IPS DF 4.7 (cell line): Measurements from ENCODE around the gene SETD2.
"Not testable (repeated sequence)": the region's sequence is repeated elsewhere in the genome, so short reads cannot be mapped to it uniquely, and the experiment has no call there.

Experiments used
- DNase-seq: peaks from one replicate; pipeline ENCODE4 v3.0.0-alpha.2; 2013; ENCODE audit warnings: low spot score; ENCODE audit errors: extremely low read depth

Gene SETD2

GRCh38 chr3:47152578-47152977 is 11.3 kb downstream of the SETD2 start:
- no peak for DNase-seq

DNA sequence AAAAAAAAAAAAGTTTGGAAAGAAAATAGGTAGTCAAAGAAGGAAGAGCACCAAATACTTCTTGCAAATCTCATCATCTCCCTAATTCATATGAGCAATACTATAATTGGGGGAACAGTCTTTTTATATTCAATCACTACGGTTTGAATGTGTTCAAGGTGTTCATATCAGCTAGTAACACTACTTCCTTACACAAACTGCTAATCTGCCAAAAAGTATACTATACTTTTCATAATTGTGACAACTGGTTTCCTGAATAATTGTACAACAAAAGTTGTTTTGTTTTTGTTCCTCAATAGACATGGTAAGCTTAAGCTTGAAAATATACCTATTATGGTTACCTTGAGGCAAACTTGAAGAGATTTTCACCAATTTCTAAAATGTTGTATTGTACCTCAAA is 12.1 kb downstream of the SETD2 start:
- DNase-seq: no peak

GRCh38 chr3:47149339-47149933 is 14.5 kb downstream of the SETD2 start:
- no peak for DNase-seq

DNA sequence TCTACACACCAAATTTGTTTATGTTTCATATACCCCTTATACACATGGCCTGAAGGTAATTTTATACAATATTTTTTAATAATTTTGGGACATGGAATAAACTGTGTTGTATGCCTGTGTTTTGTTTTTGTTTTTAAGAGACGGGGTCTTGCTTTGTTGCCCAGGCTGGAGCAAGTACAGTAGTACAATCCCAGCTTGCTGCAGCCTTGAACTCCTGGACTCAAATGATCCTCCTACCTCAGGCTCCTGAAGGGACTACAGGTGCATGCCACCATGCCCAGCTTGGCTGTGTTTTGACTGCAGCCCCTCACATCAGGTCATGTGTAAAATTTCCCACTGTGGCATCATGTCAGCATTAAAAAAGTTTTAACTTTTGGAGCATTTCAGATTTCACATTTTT is 18.6 kb downstream of the SETD2 start:
- no peak for DNase-seq

GRCh38 chr3:47143068-47143467 is 20.8 kb downstream of the SETD2 start:
- no peak for DNase-seq

GRCh38 chr3:47142536-47142935 is 21.4 kb downstream of the SETD2 start:
- not testable (repeated sequence) for DNase-seq

DNA sequence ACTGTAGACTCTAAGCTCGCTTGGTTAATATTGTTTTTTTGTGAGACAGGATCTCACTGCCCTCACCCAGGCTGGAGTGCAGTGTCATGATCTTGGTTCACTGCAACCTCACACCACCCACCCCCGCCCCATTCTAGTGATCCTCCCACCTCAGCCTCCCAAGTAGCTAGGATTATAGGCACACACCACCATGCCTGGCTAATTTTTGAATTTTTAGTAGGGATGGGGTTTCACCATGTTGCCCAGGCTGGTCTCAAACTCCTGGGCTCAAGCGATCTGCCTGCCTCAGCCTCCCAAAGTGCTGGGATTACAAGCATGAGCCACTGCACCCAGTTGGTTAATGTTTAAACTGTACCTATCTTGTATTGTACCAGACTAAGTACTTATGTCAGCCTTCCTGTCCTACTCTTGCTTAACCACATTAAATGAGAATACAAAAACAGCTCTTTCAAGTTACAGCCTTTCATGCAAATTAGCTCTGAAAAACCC is 22.9 kb downstream of the SETD2 start:
- DNase-seq: not testable (repeated sequence)

- not testable (repeated sequence) for DNase-seq
Measured at GRCh38 chr3:47140553-47140952, 23.4 kb downstream of the SETD2 start.

DNA sequence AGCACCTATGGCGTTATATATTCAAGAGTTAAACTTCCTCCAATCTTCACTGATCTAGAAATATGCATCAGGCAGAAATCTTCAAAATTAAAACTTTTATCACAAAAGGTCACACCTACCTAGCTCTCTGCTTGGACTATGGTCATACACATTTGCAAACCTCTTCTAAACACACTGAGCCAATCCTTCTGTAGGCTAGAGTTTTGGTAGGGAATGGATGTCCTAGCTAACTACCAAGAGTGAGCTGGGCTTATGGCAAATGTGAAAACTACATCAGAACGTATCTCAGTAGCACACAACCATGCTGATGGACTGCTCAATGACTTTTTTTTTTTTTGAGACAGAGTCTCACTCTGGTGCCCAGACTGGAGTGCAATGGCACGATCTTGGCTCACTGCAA is 29.6 kb downstream of the SETD2 start:
- DNase-seq: no peak

GRCh38 chr3:47133641-47134040 is 30.3 kb downstream of the SETD2 start:
- DNase-seq: no peak

DNA sequence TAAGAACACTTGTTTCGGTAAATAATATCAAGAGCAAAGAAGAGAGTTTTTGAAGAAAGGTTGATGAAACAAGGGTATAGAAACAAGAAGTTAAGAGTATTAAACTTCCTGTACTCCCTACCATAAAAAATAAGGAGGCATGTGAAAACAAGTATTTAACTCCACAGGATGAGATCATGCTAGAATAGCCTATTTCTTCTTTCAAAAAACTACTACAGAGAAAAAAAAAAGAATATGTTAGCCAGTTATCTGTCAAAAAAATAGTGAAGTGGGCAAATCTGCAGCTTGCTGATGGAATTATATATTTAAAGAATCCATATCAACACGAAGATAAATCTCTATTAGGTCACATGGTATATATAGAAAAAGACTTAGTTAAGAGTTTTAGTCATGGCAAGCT is 33.4 kb downstream of the SETD2 start:
- no peak for DNase-seq

DNA sequence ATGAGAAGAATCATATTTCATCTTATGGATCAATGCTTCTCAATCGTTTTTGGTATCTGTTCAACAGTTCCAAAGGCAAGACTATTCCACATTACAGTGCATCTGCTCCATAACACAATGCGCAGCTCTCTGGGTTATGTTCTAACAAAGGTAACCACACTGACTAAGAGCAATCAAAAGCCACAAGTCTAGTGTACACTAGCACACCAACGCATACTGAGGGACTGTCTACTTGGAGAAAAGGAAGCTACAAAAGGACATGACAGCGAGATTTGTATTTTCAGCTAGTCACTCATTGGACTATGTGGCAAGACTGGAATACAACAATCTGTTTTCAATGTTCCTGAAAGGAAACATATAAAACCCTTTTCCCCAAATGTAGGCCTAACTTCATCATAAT is 35.8 kb downstream of the SETD2 start:
- no peak for DNase-seq

DNA sequence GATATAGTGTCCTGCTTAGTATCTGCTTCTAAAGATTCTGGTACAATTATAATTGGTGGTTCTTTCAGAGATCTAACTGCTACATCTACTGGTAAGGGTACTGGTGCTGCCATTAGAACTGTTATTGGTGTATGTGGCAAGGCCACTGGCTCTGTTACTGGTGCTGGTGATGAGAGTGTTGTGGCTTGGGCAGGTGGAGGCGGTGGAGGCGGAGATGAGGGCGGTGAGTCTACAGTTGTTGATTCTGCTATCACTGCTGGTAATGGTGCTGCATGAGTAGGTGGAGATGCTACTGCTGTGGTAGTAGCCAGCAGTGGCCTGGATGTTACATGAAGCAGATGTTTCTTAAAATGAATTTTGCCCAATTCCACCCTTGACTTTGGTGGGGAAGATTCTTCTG is 40.1 kb downstream of the SETD2 start:
- DNase-seq: no peak

DNA sequence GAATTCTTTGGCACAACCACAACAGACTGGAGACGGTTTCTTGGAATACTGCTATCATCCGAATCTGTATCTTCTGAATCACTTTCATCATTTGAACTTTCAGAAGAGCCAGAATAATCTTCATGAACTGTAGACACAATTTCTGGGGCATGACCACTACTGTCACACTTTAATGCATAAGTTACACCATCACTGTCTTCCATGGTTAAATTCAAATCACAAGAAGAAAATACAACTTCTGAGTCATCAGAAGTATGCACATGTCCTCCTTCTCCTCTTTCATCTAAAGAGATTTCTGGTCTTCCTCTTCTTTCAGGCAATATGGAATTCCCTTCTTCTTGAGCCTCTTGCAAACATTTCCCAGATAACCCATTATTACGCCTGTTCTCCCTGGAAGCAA is 42.5 kb downstream of the SETD2 start:
- no peak for DNase-seq

GRCh38 chr3:47120138-47120537 is 43.8 kb downstream of the SETD2 start:
- DNase-seq: no peak

DNA sequence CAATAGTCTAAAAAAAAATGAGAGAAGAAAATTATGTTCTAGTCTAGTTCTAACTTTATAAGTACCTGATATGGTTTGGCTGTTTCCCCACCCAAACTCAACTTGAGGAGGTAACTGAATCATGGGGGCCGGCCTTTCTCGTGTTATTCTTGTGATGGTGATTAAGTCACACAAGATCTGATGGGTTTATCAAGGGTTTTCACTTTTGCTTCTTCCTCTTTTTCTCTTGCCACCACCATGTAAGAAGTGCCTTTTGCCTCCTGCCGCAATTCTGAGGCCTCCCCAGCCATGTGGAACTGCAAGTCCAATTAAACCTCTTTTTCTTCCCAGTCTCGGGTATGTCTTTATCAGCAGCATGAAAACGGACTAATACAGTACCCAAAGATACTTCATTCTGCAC is 44.5 kb downstream of the SETD2 start:
- DNase-seq: not testable (repeated sequence)

DNA sequence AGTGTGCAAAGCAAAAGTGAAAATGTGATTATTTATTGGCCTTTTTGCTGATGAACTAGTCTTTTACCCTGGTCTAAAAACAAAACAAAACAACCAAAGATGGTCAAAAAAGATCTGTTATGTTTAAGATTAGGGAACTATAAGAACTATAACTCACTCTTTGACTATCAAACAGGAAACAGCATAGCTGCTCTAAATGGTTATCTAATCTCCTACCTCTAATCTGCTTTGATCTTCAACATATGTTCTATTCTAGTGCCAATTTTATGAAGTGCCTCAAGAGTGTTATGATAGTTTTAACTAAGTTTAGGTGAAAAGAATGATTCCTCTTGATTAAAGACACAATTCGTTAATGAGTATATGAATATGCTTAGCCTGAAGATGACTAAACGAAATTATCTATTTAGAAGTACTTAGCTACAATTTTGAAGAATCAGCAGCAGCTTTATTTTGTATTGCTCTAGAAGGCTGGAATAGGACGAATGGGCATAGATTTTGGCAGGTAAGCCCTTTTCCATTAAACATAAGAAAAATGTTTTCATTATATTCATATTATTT is 46.0 kb downstream of the SETD2 start:
- DNase-seq: no peak

DNA sequence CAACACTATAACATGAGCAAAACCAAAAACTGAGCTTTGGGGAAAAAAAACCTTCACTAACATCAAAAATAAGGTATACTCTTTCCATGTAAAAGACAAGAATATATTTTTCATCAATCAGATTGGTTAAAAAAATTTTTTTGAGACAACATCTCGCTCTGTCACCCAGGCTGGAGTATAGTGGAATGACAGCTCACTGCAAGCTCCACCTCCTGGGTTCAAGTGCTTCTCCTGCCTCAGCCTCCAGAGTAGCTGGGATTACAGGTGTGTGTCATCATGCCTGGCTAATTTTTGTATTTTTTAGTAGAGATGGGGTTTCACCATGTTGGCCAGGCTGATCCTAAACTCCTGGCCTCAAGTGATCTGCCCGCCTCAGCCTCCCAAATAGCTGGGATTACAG is 48.4 kb downstream of the SETD2 start:
- DNase-seq: not testable (repeated sequence)

GRCh38 chr3:47113669-47114365 is 50.1 kb downstream of the SETD2 start:
- no peak for DNase-seq

- DNase-seq: no peak
Measured at GRCh38 chr3:47112997-47113396, 50.9 kb downstream of the SETD2 start.

GRCh38 chr3:47109393-47109792 is 54.5 kb downstream of the SETD2 start:
- DNase-seq: no peak

GRCh38 chr3:47108546-47108945 is 55.4 kb downstream of the SETD2 start:
- DNase-seq: peak; percentile 41

- no peak for DNase-seq
Measured at GRCh38 chr3:47104259-47104658, 59.7 kb downstream of the SETD2 start.
